T-helper 2 cell treated with Interferon-gamma antibody and Interleukin-4, amounts not matched to agents 100 ng/mL and 5 ng/mL, for 36 hours (primary cell): ENCODE results near the gene ONECUT2. TPM values are rescaled to one million over a fixed set of nuclear protein-coding genes. Genes with fewer than 3 reads are reported as not detected.

Experiments used
- intact Hi-C: fragments of 100-400 bp; cut with micrococcal nuclease; formaldehyde crosslinking; loops from one replicate; pipeline ENCODE4 v1.15.1; 2023
- total RNA-seq: library from RNA; stranded (reverse); gene quantifications from 2 replicates; pipeline ENCODE4 v1.2.3, GENCODE V29; 2022

The ONECUT2 gene
- total RNA-seq, 1 donor from 2014 or later: not detected

- intact Hi-C loops: no loop called here
Measured at GRCh38 chr18:57444301-57444759, 9.2 kb downstream of the ONECUT2 start.

- intact Hi-C loops: loop anchor here (1.0 to 5.0 kb wide), 2 partner anchors 697 to 743 kb away; no protein-coding TSS in a partner anchor
Measured at GRCh38 chr18:57445488-57446319, 10.5 kb downstream of the ONECUT2 start.

- intact Hi-C loops: loop anchor here (1.0 to 5.0 kb wide), 2 partner anchors 698 to 744 kb away; no protein-coding TSS in a partner anchor
Measured at GRCh38 chr18:57446322-57446721, 11.1 kb downstream of the ONECUT2 start.

GRCh38 chr18:57447154-57447621 lies 12.0 kb downstream of the ONECUT2 start:
- intact Hi-C loops: loop anchor here (5.0 kb wide), 1 partner anchor 745 kb away; no protein-coding TSS in a partner anchor

- intact Hi-C loops: no loop called here
Measured at GRCh38 chr18:57455576-57456129, 20.5 kb downstream of the ONECUT2 start.

GRCh38 chr18:57461652-57462269 lies 26.6 kb downstream of the ONECUT2 start:
- intact Hi-C loops: no loop called here

GRCh38 chr18:57466307-57466706 lies 31.1 kb downstream of the ONECUT2 start:
- intact Hi-C loops: no loop called here

- intact Hi-C loops: no loop called here
Measured at GRCh38 chr18:57466745-57467409, 31.7 kb downstream of the ONECUT2 start.

- intact Hi-C loops: no loop called here
Measured at GRCh38 chr18:57469884-57470283, 34.7 kb downstream of the ONECUT2 start.

- intact Hi-C loops: no loop called here
Measured at GRCh38 chr18:57475408-57475807, 40.2 kb downstream of the ONECUT2 start.

- intact Hi-C loops: no loop called here
Measured at GRCh38 chr18:57475903-57476302, 40.7 kb downstream of the ONECUT2 start.

- intact Hi-C loops: no loop called here
Measured at GRCh38 chr18:57480733-57481132, 45.6 kb downstream of the ONECUT2 start.

- intact Hi-C loops: no loop called here
Measured at GRCh38 chr18:57497372-57498294, 62.5 kb downstream of the ONECUT2 start.

- intact Hi-C loops: no loop called here
Measured at GRCh38 chr18:57498682-57499256, 63.6 kb downstream of the ONECUT2 start.

- intact Hi-C loops: no loop called here
Measured at GRCh38 chr18:57502624-57503023, 67.5 kb downstream of the ONECUT2 start.

- intact Hi-C loops: no loop called here
Measured at GRCh38 chr18:57505231-57505630, 70.1 kb downstream of the ONECUT2 start.

GRCh38 chr18:57516056-57516455 lies 80.9 kb downstream of the ONECUT2 start:
- intact Hi-C loops: no loop called here

GRCh38 chr18:57518533-57518932 lies 83.4 kb downstream of the ONECUT2 start:
- intact Hi-C loops: no loop called here

GRCh38 chr18:57519668-57520424 lies 84.7 kb downstream of the ONECUT2 start:
- intact Hi-C loops: no loop called here
